SU-DHL-6 (cell line): ENCODE data around the gene ACCSL.

Experiments used
- H2AFZ ChIP-seq: fragments of 200-600 bp; sonication (generic); 2 replicates; pipeline ENCODE4 v1.6.1; 2014; ENCODE audit warnings: low read depth, mild to moderate bottlenecking, moderate library complexity, mixed read lengths, antibody characterized with exemption, low read length; ENCODE audit not compliant: severe bottlenecking
- H3F3A ChIP-seq: fragments of 200-600 bp; shearing (Covaris generic); 2 replicates; pipeline ENCODE4 v1.6.0; 2016; ENCODE audit warnings: antibody characterized with exemption, mild to moderate bottlenecking; ENCODE audit not compliant: insufficient read depth
- H3K27ac ChIP-seq: fragments of 200-600 bp; sonication (generic); 2 replicates; pipeline ENCODE4 v1.5.1; 2016; ENCODE audit warnings: low read depth, mild to moderate bottlenecking, low read length, moderate library complexity, mixed read lengths
- H3K27me3 ChIP-seq: fragments of 200-600 bp; sonication (generic), shearing (Covaris generic); 2 replicates; pipeline ENCODE4 v1.6.0; 2014; ENCODE audit warnings: mild to moderate bottlenecking, low read length
- H3K36me3 ChIP-seq: fragments of 200-600 bp; sonication (generic); 2 replicates; pipeline ENCODE4 v1.6.1; 2014; ENCODE audit warnings: mild to moderate bottlenecking, low read length, mixed read lengths
- H3K4me2 ChIP-seq: fragments of 300-600, 200-600 bp; shearing (Covaris generic), sonication (generic); 2 replicates; pipeline ENCODE4 v1.6.0; 2014; ENCODE audit warnings: low read length, low read depth, mild to moderate bottlenecking; ENCODE audit not compliant: poor library complexity, severe bottlenecking
- H3K4me3 ChIP-seq: fragments of 200-600 bp; sonication (generic); 2 replicates; pipeline ENCODE4 v1.5.1; 2014; ENCODE audit warnings: antibody characterized with exemption, low read length, mild to moderate bottlenecking, mixed read lengths; ENCODE audit not compliant: insufficient read depth, poor library complexity, severe bottlenecking
- H3K79me2 ChIP-seq: fragments of 200-600 bp; sonication (generic); 2 replicates; pipeline ENCODE4 v1.6.1; 2014; ENCODE audit warnings: mild to moderate bottlenecking, low read length, moderate library complexity; ENCODE audit not compliant: insufficient read depth
- H3K9ac ChIP-seq: fragments of 200-600 bp; sonication (generic); 2 replicates; pipeline ENCODE4 v1.7.0; 2014; ENCODE audit warnings: mild to moderate bottlenecking, low read length
- H3K9me2 ChIP-seq: fragments of 200-600 bp; sonication (generic); replicated peaks from 2 replicates; pipeline ENCODE4 v1.6.1; 2014; ENCODE audit warnings: low read length; ENCODE audit not compliant: insufficient read depth
- H3K9me3 ChIP-seq: fragments of 200-600 bp; sonication (generic); 2 replicates; pipeline ENCODE4 v1.6.1; 2014; ENCODE audit warnings: low read length, mixed read lengths; ENCODE audit not compliant: insufficient read depth
- H4K20me1 ChIP-seq: fragments of 200-600 bp; sonication (generic); 2 replicates; pipeline ENCODE4 v1.6.1; 2014; ENCODE audit warnings: low read depth, mild to moderate bottlenecking, antibody characterized with exemption, low read length, moderate library complexity, mixed read lengths
- EZH2phosphoT487 ChIP-seq: fragments of 200-600 bp; sonication (generic), shearing (Covaris generic); conservative IDR thresholded peaks from 2 replicates; pipeline ENCODE4 v1.6.1; 2018; ENCODE audit warnings: mild to moderate bottlenecking, antibody characterized with exemption, low read length, moderate library complexity, mixed read lengths
- TF ChIP-seq, protein P1 (sequence below): fragments of 200-600 bp; sonication (generic); IDR thresholded peaks from one replicate; pipeline ENCODE4 v1.5.1; 2017; ENCODE audit warnings: antibody characterized with exemption, mild to moderate bottlenecking, low read length, moderate library complexity; ENCODE audit not compliant: insufficient read depth, poor library complexity, severe bottlenecking

Gene ACCSL

DNA sequence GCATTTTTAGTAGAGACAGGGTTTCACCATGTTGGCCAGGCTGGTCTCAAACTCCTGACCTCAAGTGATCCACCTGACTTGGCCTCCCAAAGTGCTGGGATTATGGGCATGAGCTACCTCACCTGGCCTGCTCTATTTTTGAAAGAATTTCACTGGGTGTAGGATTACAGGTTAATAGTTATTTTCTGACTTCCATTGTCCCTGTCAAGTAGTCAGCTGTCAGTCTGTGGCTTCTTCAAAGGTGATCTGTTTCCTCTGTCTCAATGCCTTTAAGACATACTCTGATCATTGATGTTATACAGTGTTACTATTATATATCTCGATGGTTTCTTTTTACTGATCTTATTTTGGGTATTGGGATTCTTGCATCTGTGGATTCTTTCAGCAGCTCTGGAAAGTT lies 37.5 kb downstream of the ACCSL start:
- no peaks in the 10 kb centered on the region for H3K36me3 ChIP-seq
- H4K20me1 ChIP-seq = no peaks in the 10 kb centered on the region
- H3K4me3 ChIP-seq = no peak overlapping the region
- no peaks in the 10 kb centered on the region for H3K9me3 ChIP-seq
- no peak overlapping the region for H3K9ac ChIP-seq
- H3K9me2 ChIP-seq = no peaks in the 10 kb centered on the region
- H3K79me2 ChIP-seq = no peaks in the 10 kb centered on the region
- no peaks in the 10 kb centered on the region for H3K27me3 ChIP-seq
- no peak for TF ChIP-seq EZH2phosphoT487
- TF ChIP-seq, protein P1, sequence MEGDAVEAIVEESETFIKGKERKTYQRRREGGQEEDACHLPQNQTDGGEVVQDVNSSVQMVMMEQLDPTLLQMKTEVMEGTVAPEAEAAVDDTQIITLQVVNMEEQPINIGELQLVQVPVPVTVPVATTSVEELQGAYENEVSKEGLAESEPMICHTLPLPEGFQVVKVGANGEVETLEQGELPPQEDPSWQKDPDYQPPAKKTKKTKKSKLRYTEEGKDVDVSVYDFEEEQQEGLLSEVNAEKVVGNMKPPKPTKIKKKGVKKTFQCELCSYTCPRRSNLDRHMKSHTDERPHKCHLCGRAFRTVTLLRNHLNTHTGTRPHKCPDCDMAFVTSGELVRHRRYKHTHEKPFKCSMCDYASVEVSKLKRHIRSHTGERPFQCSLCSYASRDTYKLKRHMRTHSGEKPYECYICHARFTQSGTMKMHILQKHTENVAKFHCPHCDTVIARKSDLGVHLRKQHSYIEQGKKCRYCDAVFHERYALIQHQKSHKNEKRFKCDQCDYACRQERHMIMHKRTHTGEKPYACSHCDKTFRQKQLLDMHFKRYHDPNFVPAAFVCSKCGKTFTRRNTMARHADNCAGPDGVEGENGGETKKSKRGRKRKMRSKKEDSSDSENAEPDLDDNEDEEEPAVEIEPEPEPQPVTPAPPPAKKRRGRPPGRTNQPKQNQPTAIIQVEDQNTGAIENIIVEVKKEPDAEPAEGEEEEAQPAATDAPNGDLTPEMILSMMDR = no peak
- H3F3A ChIP-seq = no peaks in the 10 kb centered on the region
- H2AFZ ChIP-seq = no peak overlapping the region
- no peak overlapping the region for H3K27ac ChIP-seq
- H3K4me2 ChIP-seq = no peak overlapping the region

DNA sequence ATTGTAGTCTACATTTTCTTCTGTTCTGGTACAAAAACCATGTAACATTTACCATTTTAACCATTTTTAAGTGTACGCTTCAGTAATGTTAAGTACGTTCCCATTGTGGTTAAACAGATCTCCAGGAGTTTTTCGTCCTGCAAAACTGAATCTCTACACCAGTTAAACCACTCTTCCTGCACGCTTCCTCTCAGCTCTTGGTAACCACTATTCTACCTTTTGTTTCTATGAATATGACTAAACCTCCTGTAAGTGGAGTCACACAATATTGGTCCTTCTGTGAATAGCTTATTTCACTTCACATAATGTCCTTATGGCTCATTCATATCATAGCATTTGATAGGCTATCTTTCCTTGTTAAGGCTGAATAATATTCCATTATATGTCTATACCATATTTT lies 40.6 kb downstream of the ACCSL start:
- TF ChIP-seq EZH2phosphoT487 = no peak
- TF ChIP-seq, protein P1 = no peak
- H3K4me3 ChIP-seq = no peak overlapping the region
- no peak overlapping the region for H3K27ac ChIP-seq
- H4K20me1 ChIP-seq = no peaks in the 10 kb centered on the region
- H3K27me3 ChIP-seq = no peaks in the 10 kb centered on the region
- no peak overlapping the region for H2AFZ ChIP-seq
- H3K4me2 ChIP-seq = no peak overlapping the region
- H3K9ac ChIP-seq = no peak overlapping the region
- no peaks in the 10 kb centered on the region for H3K36me3 ChIP-seq
- no peaks in the 10 kb centered on the region for H3K9me3 ChIP-seq
- H3K79me2 ChIP-seq = no peaks in the 10 kb centered on the region
- H3F3A ChIP-seq = no peaks in the 10 kb centered on the region
- H3K9me2 ChIP-seq = no peaks in the 10 kb centered on the region

DNA sequence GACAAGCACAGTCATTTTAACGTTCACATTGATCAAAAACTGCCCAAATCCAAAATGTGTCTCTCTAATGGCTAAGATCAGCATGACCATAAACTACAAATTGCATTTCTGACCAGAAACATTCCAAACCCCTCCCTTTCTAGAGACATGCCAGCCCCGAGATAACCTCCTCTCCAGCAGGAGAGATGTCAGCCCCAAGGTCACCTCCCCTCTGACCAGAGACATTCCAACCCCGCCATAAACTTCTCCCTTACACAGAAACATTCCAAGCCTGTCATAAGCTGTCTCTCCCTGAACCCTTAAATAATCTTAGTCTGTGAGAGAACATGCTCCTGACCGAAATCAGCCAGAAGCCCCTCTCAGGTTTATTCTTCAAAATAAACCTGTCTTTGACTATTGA lies 41.1 kb downstream of the ACCSL start:
- no peaks in the 10 kb centered on the region for H3K36me3 ChIP-seq
- TF ChIP-seq, protein P1 = no peak
- TF ChIP-seq EZH2phosphoT487 = no peak
- H4K20me1 ChIP-seq = no peaks in the 10 kb centered on the region
- H3K4me2 ChIP-seq = no peak overlapping the region
- H3K9me2 ChIP-seq = no peaks in the 10 kb centered on the region
- H3K27ac ChIP-seq = no peak overlapping the region
- no peak overlapping the region for H3K4me3 ChIP-seq
- H3K9me3 ChIP-seq = no peaks in the 10 kb centered on the region
- no peaks in the 10 kb centered on the region for H3K79me2 ChIP-seq
- no peak overlapping the region for H3K9ac ChIP-seq
- no peaks in the 10 kb centered on the region for H3F3A ChIP-seq
- H2AFZ ChIP-seq = no peak overlapping the region
- H3K27me3 ChIP-seq = no peaks in the 10 kb centered on the region
